Stimulated activated CD8-positive, alpha-beta memory T cell treated with anti-CD3 and anti-CD28 coated beads, Interleukin-15, amount 100 ng/mL, for 24 hours (primary cell): Measurements from ENCODE around the gene SMC6.

ENCODE experiments used
- DNase-seq: peaks from one replicate; pipeline ENCODE4 v3.0.0-alpha.2; 2020; ENCODE audit warnings: low read depth

Gene SMC6

GRCh38 chr2:17649026-17649425, 104.6 kb downstream of the SMC6 start:
- no peak for DNase-seq

- no peak for DNase-seq
Observed at GRCh38 chr2:17648581-17648980, 105.0 kb downstream of the SMC6 start.

- DNase-seq = no peak
Observed at GRCh38 chr2:17646838-17647701, 106.5 kb downstream of the SMC6 start.

GRCh38 chr2:17646081-17646554, 107.5 kb downstream of the SMC6 start:
- DNase-seq = no peak

- DNase-seq = no peak
Observed at GRCh38 chr2:17644997-17645720, 108.5 kb downstream of the SMC6 start.

- DNase-seq = no peak
Observed at GRCh38 chr2:17643031-17643615, 110.5 kb downstream of the SMC6 start.

GRCh38 chr2:17640406-17640805, 113.2 kb downstream of the SMC6 start:
- no peak for DNase-seq

GRCh38 chr2:17638196-17638743, 115.3 kb downstream of the SMC6 start:
- DNase-seq = no peak

GRCh38 chr2:17637131-17637906, 116.3 kb downstream of the SMC6 start:
- no peak for DNase-seq

- no peak for DNase-seq
Observed at GRCh38 chr2:17636257-17636656, 117.4 kb downstream of the SMC6 start.

GRCh38 chr2:17634997-17635396, 118.6 kb downstream of the SMC6 start:
- no peak for DNase-seq

GRCh38 chr2:17630089-17630488, 123.5 kb downstream of the SMC6 start:
- DNase-seq = no peak

- no peak for DNase-seq
Observed at GRCh38 chr2:17628349-17629261, 125.0 kb downstream of the SMC6 start.

- no peak for DNase-seq
Observed at GRCh38 chr2:17627434-17627833, 126.2 kb downstream of the SMC6 start.

GRCh38 chr2:17626986-17627385, 126.6 kb downstream of the SMC6 start:
- no peak for DNase-seq

- DNase-seq = no peak
Observed at GRCh38 chr2:17625446-17625845, 128.2 kb downstream of the SMC6 start.

- no peak for DNase-seq
Observed at GRCh38 chr2:17621781-17622180, 131.8 kb downstream of the SMC6 start.

GRCh38 chr2:17620841-17621240, 132.8 kb downstream of the SMC6 start:
- no peak for DNase-seq

GRCh38 chr2:17620280-17620679, 133.3 kb downstream of the SMC6 start:
- DNase-seq = no peak

- no peak for DNase-seq
Observed at GRCh38 chr2:17617955-17618354, 135.7 kb downstream of the SMC6 start.

- DNase-seq = no peak
Observed at GRCh38 chr2:17617516-17617915, 136.1 kb downstream of the SMC6 start.
